ENCODE measurements around the gene CNKSR3.

CNKSR3 gene

DNA sequence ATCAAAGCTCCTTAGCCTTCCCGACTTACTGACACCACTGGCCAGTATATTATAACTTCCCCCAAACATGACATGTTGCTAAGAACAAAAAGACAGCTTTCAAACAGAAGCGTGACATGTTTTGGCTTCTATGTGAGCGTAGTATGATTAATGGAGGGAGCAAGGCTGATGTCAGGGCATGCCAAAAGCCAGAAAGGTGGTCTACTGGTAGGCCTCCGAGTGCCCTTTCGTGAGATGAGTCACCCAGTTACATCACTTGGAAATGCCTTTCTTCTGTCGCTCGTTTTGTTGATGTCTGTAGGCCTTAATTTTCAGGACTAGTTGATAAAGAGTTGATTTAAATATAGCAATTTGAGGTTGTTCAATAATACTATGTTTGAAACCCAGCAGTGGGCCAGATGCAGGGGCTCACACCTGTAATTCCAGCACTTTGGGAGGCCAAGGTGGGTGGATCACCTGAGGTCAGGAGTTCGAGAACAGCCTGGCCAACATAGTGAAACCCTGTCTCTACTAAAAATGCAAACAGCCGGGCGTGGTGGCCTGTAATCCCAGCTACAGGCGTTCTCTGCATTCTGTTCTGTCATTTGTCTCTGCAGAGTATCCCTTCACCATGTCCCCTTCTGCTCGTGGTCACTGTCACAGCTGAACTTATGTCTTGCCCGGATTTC lies 53.3 kb downstream of the CNKSR3 start:
- no peak for DNase-seq (ENCODE audit: low read depth in 2 of 2)

DNA sequence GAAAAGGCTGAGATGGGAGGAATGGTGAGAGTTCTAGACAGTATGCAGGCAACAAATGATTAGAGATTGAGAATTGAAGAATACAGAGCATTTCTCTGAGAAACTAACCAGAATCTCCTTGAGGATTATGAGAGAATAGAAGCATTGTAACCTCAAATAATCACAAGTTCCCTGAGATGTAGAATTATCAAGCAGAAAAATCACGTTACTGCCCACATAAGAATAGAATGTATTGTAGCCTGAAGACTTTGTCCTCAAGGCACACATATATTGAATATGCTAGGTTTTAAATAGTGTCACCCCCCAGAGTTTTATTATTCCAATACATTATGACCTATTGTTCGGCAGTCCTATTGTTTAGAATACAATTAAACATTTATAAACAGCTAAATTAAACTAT lies 57.2 kb downstream of the CNKSR3 start:
- DNase-seq (ENCODE audit: low read depth in 2 of 2) = no peak

DNA sequence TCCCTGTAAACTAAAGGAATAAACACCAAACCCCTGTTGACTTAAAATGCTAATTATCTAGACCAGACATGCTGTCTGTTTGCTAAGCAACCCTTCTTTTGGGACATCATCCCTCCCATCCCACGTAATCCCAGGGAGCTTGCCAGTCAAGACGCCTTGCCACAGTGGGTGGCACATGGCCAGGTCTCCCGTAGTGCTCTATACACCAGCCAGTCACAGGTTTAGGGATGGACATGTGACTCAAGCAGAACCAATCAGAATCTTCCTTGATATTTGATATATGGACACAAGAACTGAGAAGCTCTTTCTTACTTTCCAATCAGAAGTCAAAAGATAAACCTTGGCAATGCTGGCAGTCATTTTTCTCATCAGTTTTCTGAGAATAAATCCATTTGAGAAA lies 60.0 kb downstream of the CNKSR3 start:
- DNase-seq (ENCODE audit: low read depth in 2 of 2) = no peak

- DNase-seq (ENCODE audit: low read depth in 2 of 2) = no peak
Observed at GRCh38 chr6:154448448-154449096, 61.9 kb downstream of the CNKSR3 start.

DNA sequence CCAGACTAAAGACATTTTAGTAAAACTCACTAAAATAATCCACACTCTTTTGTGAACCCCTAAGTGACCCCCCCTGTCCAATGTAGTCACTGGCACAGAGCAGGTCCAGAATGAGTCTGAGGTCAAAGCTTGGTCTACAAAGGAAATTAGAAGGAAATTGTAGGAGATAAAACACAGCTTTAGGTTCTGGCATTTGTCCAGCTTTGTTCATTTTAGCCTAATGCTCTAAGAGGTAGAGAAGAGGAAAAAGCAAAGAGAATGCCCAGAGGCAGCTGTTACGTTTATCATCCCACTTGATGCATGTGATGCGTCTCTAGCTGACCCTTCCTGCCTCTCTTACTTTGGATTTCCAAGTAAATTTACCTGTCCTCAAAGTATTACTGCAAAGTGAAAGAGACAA lies 62.5 kb downstream of the CNKSR3 start:
- no peak for DNase-seq (ENCODE audit: low read depth in 2 of 2)

- DNase-seq (ENCODE audit: low read depth in 2 of 2) = no peak
Observed at GRCh38 chr6:154446984-154447383, 63.5 kb downstream of the CNKSR3 start.

- DNase-seq (ENCODE audit: low read depth in 2 of 2) = no peak
Observed at GRCh38 chr6:154445417-154445816, 65.1 kb downstream of the CNKSR3 start.

- DNase-seq (ENCODE audit: low read depth in 2 of 2) = no peak
Observed at GRCh38 chr6:154441995-154442310, 68.5 kb downstream of the CNKSR3 start.

- DNase-seq (ENCODE audit: low read depth in 2 of 2) = no peak
Observed at GRCh38 chr6:154440422-154441043, 70.0 kb downstream of the CNKSR3 start.

DNA sequence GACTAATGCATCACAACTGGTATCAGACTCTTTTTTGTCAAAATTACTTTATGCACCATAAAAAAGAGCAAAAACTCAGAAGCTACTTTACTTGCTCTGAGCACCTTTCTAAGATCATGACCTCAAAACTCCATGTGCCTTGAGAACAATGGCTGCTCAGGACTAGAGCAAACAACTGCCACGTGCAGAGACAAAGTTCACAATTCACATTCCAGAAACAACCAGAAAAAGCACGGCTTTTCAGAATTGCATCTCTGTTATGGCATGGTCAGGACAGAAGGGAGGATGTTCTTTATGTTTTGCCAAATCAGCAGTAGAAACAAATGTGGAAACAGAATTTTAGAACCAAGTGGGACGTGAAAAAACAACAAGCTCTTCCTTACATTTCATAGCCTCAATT lies 70.5 kb downstream of the CNKSR3 start:
- DNase-seq (ENCODE audit: low read depth in 2 of 2) = no peak

DNA sequence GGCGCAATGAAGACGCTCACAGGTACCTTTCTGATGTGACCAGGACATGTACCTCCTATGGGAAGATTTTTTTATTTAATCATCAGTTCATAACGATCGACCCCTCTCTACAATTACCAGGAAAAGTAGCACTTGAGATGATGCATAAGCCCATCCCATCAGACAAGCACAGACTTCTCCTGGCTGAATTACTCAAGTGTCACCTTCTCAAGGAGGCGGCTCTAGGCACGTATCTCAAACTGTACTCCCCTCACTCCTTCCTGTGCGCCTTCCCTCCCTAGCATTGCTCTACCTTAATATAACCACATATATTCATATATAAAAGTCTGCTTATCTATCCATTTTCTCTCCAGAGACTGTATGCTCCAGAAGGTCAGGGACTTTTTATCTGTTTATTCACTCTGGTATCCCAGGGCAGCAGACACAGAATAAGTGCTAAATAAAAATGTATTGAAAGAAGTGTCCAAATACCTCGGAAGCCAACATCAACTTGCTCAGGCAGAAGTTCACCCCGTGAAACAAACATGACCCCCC lies 71.5 kb downstream of the CNKSR3 start:
- DNase-seq (ENCODE audit: low read depth in 2 of 2) = no peak

GRCh38 chr6:154435400-154435945 lies 75.0 kb downstream of the CNKSR3 start:
- no peak for DNase-seq (ENCODE audit: low read depth in 2 of 2)

DNA sequence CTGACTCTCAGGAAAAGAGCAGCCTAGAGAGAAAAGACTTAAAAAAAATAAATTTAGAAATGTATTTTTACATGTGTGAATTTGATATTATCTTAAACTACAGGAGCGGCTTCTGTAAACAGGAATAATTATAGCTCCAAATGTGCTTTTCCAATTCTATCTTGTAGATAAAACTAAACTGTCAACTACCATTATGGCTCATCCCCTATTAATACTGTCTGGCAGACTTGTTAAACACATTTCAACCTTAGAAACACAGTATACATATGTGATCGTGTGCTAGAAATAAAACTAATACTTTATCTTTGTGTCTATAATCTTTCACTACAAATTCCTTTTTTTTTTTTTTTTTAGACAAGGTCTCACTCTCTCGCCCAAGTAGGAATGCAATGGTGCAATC lies 75.8 kb downstream of the CNKSR3 start:
- no peak for DNase-seq (ENCODE audit: low read depth in 2 of 2)

GRCh38 chr6:154433477-154434241 lies 76.8 kb downstream of the CNKSR3 start:
- no peak for DNase-seq (ENCODE audit: low read depth in 2 of 2)

GRCh38 chr6:154432533-154433476 lies 77.7 kb downstream of the CNKSR3 start:
- DNase-seq (ENCODE audit: low read depth in 2 of 2) = no peak

GRCh38 chr6:154430481-154430919 lies 80.0 kb downstream of the CNKSR3 start:
- no peak for DNase-seq (ENCODE audit: low read depth in 2 of 2)

- DNase-seq (ENCODE audit: low read depth in 2 of 2) = no peak
Observed at GRCh38 chr6:154429711-154430110, 80.8 kb downstream of the CNKSR3 start.

- DNase-seq (ENCODE audit: low read depth in 2 of 2) = no peak
Observed at GRCh38 chr6:154428897-154429296, 81.6 kb downstream of the CNKSR3 start.

GRCh38 chr6:154427446-154427845 lies 83.0 kb downstream of the CNKSR3 start:
- no peak for DNase-seq (ENCODE audit: low read depth in 2 of 2)

DNA sequence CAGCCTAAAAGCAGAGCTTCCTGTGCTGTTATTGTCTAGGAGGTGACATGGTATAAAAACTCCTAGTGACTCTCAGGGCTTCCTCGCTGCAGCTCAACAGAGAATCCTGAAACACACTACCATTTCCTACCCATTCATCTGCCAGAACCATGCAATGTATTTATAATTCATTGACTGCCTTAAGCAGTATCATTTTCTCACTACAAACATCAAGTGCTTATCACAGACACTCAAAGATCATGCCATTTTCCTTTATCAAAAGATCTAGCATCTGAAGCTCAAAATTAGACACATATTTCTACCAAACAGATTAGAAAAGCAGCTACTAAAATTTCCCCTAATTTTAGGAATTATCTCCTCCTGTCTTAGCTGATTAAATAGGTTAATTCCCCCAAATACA lies 83.5 kb downstream of the CNKSR3 start:
- no peak for DNase-seq (ENCODE audit: low read depth in 2 of 2)

DNA sequence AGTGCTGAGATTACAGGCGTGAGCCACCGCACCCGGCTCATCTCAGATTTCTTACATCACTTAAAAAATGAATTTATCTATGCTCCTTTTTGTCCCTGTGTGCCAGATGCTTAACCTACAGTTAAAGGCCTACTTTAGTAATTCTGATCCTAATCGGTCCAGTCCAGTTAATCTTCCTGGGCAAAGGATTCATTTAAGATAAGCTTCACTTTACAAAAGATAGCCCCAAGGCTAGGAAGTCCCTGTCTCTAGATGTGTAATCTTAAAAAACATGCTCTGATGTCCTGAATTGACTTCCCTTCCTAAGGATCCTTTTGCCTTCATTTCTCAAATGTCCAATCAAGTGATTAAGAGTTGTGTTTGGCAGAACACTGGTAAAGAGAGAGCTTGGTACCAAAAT lies 85.5 kb downstream of the CNKSR3 start:
- DNase-seq (ENCODE audit: low read depth in 2 of 2) = no peak
